AG04449 (cell line): ENCODE measurements around the gene LGR4.

Experiments used
- CTCF ChIA-PET: fragments of 350-600 bp; formaldehyde crosslinking; extraction: SDS; loops from one replicate; lab custom pipeline; 2021; ENCODE audit warnings: antibody characterized with exemption; lab: Yijun Ruan, JAX
- POLR2A ChIA-PET: fragments of 400-600, 350-600 bp; formaldehyde crosslinking; extraction: SDS; loops from one replicate; lab custom pipeline; 2020; ENCODE audit warnings: antibody characterized with exemption, inconsistent platforms; lab: Yijun Ruan, JAX
- DNase-seq: peaks from one replicate; pipeline ENCODE4 v3.0.0-alpha.2; 2010; ENCODE audit warnings: low read depth, low spot score
- H3K4me3 ChIP-seq: 2 replicates; pipeline ENCODE4 v1.5.1; 2011; ENCODE audit warnings: low read depth, mild to moderate bottlenecking, control low read depth, low read length
- CTCF ChIP-seq: IDR thresholded peaks from one replicate; pipeline ENCODE4 v1.5.1; 2011; ENCODE audit warnings: mild to moderate bottlenecking, moderate library complexity, low read length, control low read depth, inconsistent platforms; ENCODE audit not compliant: insufficient read depth; ENCODE audit errors: missing control alignments

LGR4 gene

GRCh38 chr11:27388869-27389268 lies 83.7 kb downstream of the LGR4 start:
- CTCF ChIA-PET: no interaction called here
- no peak overlapping the region for H3K4me3 ChIP-seq
- DNase-seq: no peak

DNA sequence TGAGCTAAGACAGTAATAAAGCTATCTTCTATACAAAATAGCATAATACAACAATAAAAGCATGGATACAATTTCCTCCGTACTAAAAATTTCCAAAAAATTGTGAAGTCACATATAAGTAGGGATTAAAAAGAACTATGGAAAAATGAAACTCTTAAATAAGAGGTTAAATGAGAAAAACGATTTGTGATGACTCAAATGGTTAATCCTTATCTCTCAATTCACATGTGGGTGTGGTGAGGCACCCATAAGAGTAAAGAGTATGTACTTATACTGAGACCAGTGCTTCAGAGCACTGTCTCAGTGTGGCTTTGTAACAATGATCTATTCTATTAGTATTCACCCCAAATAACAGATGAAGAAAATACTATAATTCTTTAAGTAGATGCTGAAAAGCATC lies 84.6 kb downstream of the LGR4 start:
- H3K4me3 ChIP-seq: no peak overlapping the region
- ChIA-PET CTCF (no interaction called here), POLR2A (no interaction called here)

More at GRCh38 chr11:27388869-27389268, 83.7 kb downstream of the LGR4 start:
- no peak for TF ChIP-seq CTCF
- POLR2A ChIA-PET: no interaction called here

DNA sequence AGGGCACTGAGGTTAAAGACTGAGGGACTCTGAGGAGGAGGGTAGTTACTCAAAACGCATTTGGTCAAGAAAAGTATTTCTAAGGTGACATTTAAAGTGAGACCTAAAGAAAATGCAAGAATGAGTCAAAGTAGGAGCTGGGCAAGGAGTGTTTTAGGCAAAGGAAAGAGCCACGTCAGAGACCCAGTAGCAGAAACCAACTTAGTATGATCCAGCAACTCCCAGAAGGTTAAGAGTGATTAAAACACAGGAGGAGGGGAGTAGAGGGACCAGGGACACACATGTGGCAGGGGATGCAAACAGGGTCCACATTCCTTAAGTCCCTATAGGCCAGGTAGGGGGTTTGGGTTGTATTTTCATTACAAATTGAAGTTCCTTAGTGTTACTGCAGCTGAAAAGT lies 85.2 kb downstream of the LGR4 start:
- CTCF ChIA-PET: interaction anchor here (0.8 to 1.6 kb wide), 2 partner anchors 99 to 1101 kb away, joined by 3 to 5 read pairs; no protein-coding TSS in a partner anchor
- H3K4me3 ChIP-seq: no peak overlapping the region
- POLR2A ChIA-PET: no interaction called here
- no peak for DNase-seq
- no peak for TF ChIP-seq CTCF

More for the DNA sequence above, 84.6 kb downstream of the LGR4 start:
- TF ChIP-seq CTCF: no peak
- no peak for DNase-seq

GRCh38 chr11:27386181-27386845 lies 86.3 kb downstream of the LGR4 start:
- DNase-seq: no peak
- ChIA-PET CTCF (interaction anchor here (1.6 kb wide), 1 partner anchor 100 kb away, joined by 5 read pairs; no protein-coding TSS in a partner anchor), POLR2A (no interaction called here)
- no peak for TF ChIP-seq CTCF
- no peak overlapping the region for H3K4me3 ChIP-seq

- POLR2A ChIA-PET: interaction anchor here (1.2 kb wide), 1 partner anchor 103 kb away, joined by 3 read pairs; no protein-coding TSS in a partner anchor
- CTCF ChIA-PET: interaction anchor here (1.2 to 2.1 kb wide), 3 partner anchors 13 to 201 kb away, joined by 3 to 6 read pairs (median 5); no protein-coding TSS in a partner anchor
- DNase-seq: peak; percentile 78
- no peak for TF ChIP-seq CTCF
- no peak overlapping the region for H3K4me3 ChIP-seq
These were observed 87.3 kb downstream of the LGR4 start for GRCh38 chr11:27385245-27385644.

DNA sequence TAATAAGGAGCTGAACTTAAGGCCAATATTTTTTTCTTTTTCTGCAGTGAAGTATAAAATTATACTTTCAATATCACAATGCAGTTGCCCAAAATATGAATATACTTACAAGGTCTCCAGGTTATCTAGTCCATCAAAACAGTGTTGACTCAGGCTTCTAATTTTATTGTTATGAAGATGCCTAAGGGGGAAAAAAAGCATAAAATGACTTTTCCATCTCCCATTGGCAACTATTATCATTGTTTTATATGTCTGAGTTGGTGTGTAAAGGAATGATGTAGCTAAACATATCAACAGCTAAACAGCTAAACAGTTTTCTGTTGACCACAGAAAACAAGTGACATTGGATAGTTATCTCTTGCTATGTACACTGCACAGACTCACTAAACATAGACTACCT lies 88.4 kb downstream of the LGR4 start:
- no peak overlapping the region for H3K4me3 ChIP-seq
- no peak for TF ChIP-seq CTCF
- CTCF ChIA-PET: interaction anchor here (0.9 to 2.1 kb wide), 5 partner anchors 12 to 200 kb away, joined by 3 to 6 read pairs (median 5); no protein-coding TSS in a partner anchor
- no peak for DNase-seq
- POLR2A ChIA-PET: interaction anchor here (1.2 kb wide), 1 partner anchor 102 kb away, joined by 3 read pairs; no protein-coding TSS in a partner anchor
